HG03442 (cell line): Measurements from ENCODE around the gene KRI1.

Experiments
- ATAC-seq: cut with Tn5 transposase; IDR thresholded peaks from one replicate; pipeline ENCODE4 v1.9.1; 2021; ENCODE audit warnings: mild to moderate bottlenecking, moderate library complexity; ENCODE audit not compliant: unreplicated experiment

KRI1 gene

GRCh38 chr19:10520652-10521318, 45.0 kb downstream of the KRI1 start:
- no peak for ATAC-seq

- ATAC-seq, result no peak
Observed at GRCh38 chr19:10519421-10519820, 46.4 kb downstream of the KRI1 start.

DNA sequence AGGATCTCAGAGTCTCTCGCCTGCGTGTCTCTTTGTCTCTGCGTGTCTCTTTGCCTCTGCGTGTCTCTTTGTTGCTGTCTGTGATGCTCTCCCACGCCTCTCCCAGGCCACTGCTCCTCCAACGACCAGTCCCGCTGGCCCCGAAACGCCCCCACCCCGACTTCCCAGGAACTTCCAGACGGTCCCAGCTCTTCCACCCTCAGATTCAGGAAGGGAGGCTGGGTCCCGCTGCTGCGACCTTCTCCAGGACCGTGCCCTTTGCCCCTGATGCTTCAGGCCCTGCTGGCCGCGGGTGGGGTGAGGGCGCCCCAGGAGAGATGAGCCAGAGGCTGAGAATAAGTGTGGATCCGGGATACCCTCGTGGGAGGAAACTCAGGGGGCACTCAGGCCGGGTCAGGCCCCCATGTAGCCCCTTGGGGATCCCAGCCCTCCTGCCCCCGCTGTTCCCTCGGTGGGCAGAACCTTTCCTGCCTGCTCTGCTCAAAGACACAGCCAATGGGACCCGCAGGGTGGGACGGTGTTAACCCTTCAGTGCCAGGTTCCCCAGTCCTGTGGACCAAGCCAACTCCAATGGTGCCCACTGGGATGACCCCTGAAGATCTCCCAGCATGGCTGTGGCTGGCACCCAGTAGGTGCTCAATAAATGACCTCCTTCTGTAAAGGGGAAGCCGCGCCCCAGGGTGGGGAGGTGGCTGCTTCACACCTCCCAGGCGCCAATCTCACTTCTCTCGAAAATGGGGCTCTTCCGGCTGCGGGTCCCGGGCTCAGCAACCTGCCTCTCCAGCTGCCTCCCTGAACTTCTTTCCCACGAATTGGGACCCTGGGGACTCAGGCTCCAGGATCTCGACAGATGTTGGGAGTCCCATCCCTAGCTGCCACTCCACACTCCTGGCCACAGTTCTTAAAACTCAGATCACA, 47.1 kb downstream of the KRI1 start:
- no peak for ATAC-seq

DNA sequence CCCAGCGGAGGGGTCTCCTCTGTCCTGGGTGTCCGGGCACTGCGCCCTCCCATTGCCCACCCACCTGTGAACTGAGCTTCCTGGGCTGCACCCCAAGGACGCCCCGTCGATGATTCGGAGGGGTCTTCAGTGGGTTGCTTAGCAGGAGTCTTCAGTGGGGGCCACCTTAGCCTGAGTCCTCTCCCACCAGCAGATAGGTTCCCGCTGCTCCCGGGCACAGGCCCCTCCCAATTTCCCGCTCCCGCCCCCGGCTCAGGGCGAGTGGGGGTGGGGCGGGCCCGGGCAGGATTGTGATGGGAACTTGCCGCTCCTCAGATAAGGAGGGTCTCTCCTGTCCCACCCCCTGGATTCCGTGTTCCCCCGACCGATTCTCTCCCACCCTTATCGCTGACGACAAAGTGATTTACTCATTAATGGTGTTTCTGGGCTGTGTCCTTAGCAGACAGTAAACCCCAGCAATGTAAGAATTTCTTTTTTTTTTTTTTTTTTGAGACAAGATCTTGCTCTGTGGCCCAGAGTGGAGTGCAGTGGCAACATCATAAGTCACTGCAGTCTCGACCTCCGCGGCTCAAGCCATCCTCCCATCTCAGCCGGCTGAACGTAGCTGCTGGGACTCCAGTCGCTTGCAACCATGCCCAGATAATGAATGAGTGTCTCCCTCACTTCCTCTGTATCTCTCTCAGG, 47.9 kb downstream of the KRI1 start:
- no peak for ATAC-seq

- no peak for ATAC-seq
Observed at GRCh38 chr19:10517361-10517759, 48.5 kb downstream of the KRI1 start, which contains the start of gene S1PR5. Gene S1PR5, minus strand, starts transcription at chr19:10517447. Its CDS starts 2,436 bp downstream, at chr19:10515011.

- ATAC-seq, result no peak
Observed at GRCh38 chr19:10516671-10517286, 49.0 kb downstream of the KRI1 start.

GRCh38 chr19:10516064-10516385, 49.8 kb downstream of the KRI1 start:
- ATAC-seq, result no peak

GRCh38 chr19:10514211-10515145, 51.3 kb downstream of the KRI1 start:
- ATAC-seq, result no peak

DNA sequence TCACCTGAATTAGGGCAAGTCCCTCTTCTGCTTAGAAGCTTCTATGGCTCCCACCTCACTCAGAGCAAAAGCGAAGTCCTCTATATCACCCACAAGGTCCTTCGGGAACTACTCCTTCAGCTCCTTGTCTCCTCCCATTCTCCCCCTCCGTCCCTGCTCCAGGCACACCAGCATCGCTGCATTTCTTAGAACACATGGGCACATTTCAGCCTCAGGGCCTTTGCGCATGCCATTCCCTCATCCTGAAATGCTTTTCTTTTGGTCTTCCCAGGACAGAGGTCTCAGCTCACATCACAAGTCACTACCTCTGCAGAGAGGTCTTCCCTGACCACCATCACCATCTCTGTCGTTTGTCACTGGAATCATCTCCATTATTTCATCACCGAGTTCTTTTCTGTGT, 52.6 kb downstream of the KRI1 start:
- no peak for ATAC-seq

DNA sequence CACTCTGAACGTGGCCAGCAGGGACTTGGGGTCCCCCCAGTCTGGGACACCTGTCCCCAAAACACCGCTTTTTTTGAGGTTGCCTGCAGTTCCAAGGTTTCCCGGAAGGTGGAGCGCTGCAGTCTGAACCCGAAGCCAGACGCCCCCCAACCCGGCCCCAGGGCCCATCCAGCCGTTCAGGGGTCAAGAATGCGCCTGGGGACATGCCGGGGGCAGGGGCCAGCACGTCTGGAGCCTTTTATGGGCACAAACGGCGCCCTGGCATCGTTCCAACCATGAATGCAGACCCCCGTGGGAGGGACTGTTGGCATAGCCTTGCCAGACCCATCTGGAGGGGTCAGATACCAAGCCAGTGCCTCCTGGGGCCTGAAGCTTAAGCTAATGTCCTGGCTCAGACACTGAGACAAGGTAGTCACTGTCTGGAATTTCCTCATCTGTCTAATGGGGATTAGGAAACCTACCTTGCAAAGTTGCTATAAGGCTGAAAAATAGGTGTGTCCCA, 55.5 kb downstream of the KRI1 start:
- no peak for ATAC-seq

GRCh38 chr19:10508707-10509106, 57.1 kb downstream of the KRI1 start:
- no peak for ATAC-seq

- ATAC-seq, result no peak
Observed at GRCh38 chr19:10508036-10508435, 57.8 kb downstream of the KRI1 start.

- no peak for ATAC-seq
Observed at GRCh38 chr19:10505583-10506229, 60.1 kb downstream of the KRI1 start.
